ENCODE results near the gene TMPRSS4. TPM values are rescaled to one million over a fixed set of nuclear protein-coding genes. Genes with fewer than 3 reads are reported as not detected.

Gene TMPRSS4
- total and polyA plus RNA-seq, 3 donors from 2014 or later = 1.2 to 4.3 (median 1.3) TPM

DNA sequence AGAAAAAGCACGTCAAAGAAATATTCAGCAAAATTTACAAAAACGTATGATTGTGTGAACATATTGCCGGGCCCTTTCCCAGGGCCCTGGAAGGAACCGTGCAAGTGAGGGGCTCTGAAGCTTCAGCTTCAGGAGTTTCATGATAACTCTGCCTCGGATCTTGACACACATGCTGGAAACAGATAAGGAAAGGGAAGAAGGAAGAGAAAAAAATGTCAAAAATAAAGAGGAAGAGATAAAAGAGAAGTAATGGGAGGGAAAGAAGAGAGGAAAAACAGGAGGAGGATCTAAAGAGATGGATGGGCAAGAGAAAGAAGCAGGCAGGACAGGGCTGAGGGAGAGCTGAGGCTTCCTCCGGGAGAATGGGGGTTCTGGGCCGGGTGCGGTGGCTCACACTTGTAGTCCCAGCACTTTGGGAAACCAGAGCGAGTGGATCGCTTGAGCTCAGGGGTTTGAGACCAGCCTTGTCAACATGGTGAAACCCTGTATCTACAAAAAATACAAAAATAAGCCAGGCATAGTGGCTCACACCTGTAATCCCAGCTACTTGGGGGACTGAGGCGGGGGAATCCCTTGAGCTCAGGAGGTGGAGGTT, 2.7 kb upstream of the TMPRSS4 start:
- Histone ChIP-seq H3K36me3 (ENCODE audit: low read depth, missing control alignments) (no peaks in the 10 kb centered on the region), H3K9me3 (no peaks in the 10 kb centered on the region), H3K4me3 (no peak overlapping the region), H3K27me3 (no peaks in the 10 kb centered on the region), H3K4me1 (no peaks in the 10 kb centered on the region), H3K27ac (no peak overlapping the region)
- TF ChIP-seq CTCF (IDR thresholded peaks at IDR 0.05) = no peak
- no peak for TF ChIP-seq POLR2A (IDR thresholded peaks at IDR 0.05)
- DNase-seq = no peak
- intact Hi-C loops (cut with DNase I; ENCODE audit: low total_unique reads) = no loop called here
- WGBS, 2 donors = 84 to 88% methylated on average over 11 of the region's 11 CpGs

DNA sequence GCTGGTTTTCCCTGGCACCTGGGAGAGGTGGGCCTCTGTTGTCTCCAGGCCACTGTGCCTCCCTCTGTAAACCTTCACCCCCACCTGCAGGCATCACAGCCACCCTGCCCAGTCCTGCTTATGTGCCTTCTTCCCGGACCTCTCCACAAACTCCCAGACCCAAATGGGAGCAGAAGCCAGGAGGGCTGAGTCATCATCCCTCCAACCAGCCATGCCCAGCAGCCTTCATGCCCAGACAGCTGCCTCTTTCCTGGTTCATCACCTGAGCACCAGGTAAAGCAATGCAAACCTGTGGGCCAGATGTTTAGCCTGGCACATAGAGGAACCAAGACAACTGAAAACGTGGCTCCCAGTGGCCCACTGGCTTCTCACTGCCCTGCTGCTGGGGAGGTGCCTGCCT, 2.1 kb upstream of the TMPRSS4 start:
- H3K4me1 ChIP-seq = no peaks in the 10 kb centered on the region
- H3K4me3 ChIP-seq = no peak overlapping the region
- 62 to 73% methylated on average over 2 of the region's 2 CpGs for WGBS, 2 donors
- no peaks in the 10 kb centered on the region for H3K9me3 ChIP-seq
- H3K27ac ChIP-seq = no peak overlapping the region
- intact Hi-C loops (cut with DNase I; ENCODE audit: low total_unique reads) = no loop called here
- no peak for TF ChIP-seq POLR2A (IDR thresholded peaks at IDR 0.05)
- no peak for TF ChIP-seq CTCF (IDR thresholded peaks at IDR 0.05)
- DNase-seq = no peak
- no peaks in the 10 kb centered on the region for H3K27me3 ChIP-seq
- H3K36me3 ChIP-seq (ENCODE audit: low read depth, missing control alignments) = no peaks in the 10 kb centered on the region

DNA sequence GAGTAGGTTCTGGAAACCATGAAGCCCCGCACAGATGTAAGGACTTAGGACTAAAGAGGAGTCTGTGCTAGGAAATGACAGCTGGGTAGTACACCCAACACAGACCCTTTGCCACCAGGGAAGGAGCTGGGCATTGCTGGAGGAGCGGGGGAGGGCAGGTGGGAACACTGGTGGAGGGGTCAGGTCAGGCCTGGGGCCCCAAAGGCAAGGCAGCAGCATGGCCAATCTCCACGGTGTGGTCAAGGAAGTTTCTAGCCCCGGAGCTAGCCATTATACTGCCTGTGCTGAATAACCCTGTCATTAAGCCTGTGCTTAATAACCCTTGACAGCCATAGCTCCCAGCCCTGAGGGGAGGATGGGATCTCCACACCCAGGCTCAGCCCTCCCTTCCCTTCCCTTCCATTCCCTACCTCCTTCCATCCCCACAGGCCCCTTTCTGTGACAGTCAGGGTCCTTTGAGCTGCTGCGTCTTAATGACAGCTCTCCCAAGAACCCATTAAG, 2.1 kb downstream of the TMPRSS4 start:
- TF ChIP-seq POLR2A (IDR thresholded peaks at IDR 0.05) (no peak), CTCF (IDR thresholded peaks at IDR 0.05) (no peak)
- 86 to 96% methylated on average over 4 to 5 of the region's 5 CpGs for WGBS, 2 donors

GRCh38 chr11:118079491-118079890, 2.6 kb downstream of the TMPRSS4 start:
- no peaks in the 10 kb centered on the region for H3K9me3 ChIP-seq
- no peak overlapping the region for H3K4me3 ChIP-seq
- 91 to 92% methylated on average over 7 to 10 of the region's 10 CpGs for WGBS, 2 donors
- no peak for DNase-seq
- H3K36me3 ChIP-seq (ENCODE audit: low read depth, missing control alignments) = no peaks in the 10 kb centered on the region
- no peak for TF ChIP-seq POLR2A (IDR thresholded peaks at IDR 0.05)
- TF ChIP-seq CTCF (IDR thresholded peaks at IDR 0.05) = no peak
- no peaks in the 10 kb centered on the region for H3K27me3 ChIP-seq
- intact Hi-C loops (cut with DNase I; ENCODE audit: low total_unique reads) = no loop called here
- peaks cover 8% of the 10 kb centered on the region for H3K4me1 ChIP-seq
- H3K27ac ChIP-seq = no peak overlapping the region

More for the DNA sequence above, 2.1 kb downstream of the TMPRSS4 start:
- intact Hi-C loops (cut with DNase I; ENCODE audit: low total_unique reads) = no loop called here
- Histone ChIP-seq H3K9me3 (no peaks in the 10 kb centered on the region), H3K27ac (no peak overlapping the region), H3K27me3 (no peaks in the 10 kb centered on the region), H3K4me1 (peaks cover 3% of the 10 kb centered on the region), H3K4me3 (no peak overlapping the region), H3K36me3 (ENCODE audit: low read depth, missing control alignments) (no peaks in the 10 kb centered on the region)
- no peak for DNase-seq

DNA sequence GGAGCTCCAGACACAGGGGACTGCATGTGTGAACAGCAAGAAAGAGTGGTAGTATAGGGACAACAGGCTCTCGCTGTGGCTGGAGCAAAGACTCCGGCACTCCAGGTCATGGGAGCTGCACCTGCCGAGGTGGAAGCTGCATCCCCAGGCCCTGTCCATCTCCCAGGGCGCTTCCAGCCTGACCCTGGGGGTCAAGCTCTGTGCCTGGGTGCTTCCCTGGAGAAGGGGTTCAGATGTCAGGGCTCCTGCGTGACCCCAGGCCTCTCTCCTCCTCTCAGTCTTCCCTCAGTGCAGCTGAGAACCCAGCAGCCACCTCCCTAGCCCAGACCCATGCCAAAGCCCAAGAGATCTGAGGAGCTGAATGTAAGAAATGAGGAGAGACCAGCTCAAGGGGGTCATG, 3.4 kb downstream of the TMPRSS4 start:
- 86 to 94% methylated on average over 5 of the region's 5 CpGs for WGBS, 2 donors

More for the DNA sequence above, 3.4 kb downstream of the TMPRSS4 start:
- no peaks in the 10 kb centered on the region for H3K9me3 ChIP-seq
- H3K4me3 ChIP-seq = no peak overlapping the region
- no peak overlapping the region for H3K27ac ChIP-seq
- no peaks in the 10 kb centered on the region for H3K27me3 ChIP-seq
- no peaks in the 10 kb centered on the region for H3K36me3 ChIP-seq (ENCODE audit: low read depth, missing control alignments)
- H3K4me1 ChIP-seq = peaks cover 8% of the 10 kb centered on the region
- intact Hi-C loops (cut with DNase I; ENCODE audit: low total_unique reads) = no loop called here
- TF ChIP-seq CTCF (IDR thresholded peaks at IDR 0.05) (no peak), POLR2A (IDR thresholded peaks at IDR 0.05) (no peak)
- no peak for DNase-seq

Data from testis (tissue), 3 donors.